H1 (cell line): ENCODE measurements around the gene BTAF1. TPM values are rescaled to one million over a fixed set of nuclear protein-coding genes. Genes with fewer than 3 reads are reported as not detected.

ENCODE experiments used
- polyA plus RNA-seq, 7 experiments: library from polyadenylated mRNA; depleted of rRNA in 3 of 7; stranded (reverse) in 5 of 7; unstranded in 2 of 7; fragments of >200 nt in 5 of 7; fragments of 200-250 nt in 2 of 7; gene quantifications; 1 replicate in 5 of 7; 2 replicates in 1 of 7; 4 replicates in 1 of 7; pipeline versions ENCODE4 v1.2.1 to v1.2.3, GENCODE V29; 2011 to 2013; ENCODE audit warnings: missing spikeins in 2 of 7, mixed read lengths in 2 of 7
- total RNA-seq: library from RNA; stranded (reverse); fragmentation: NEBNext Ultra II Directional; extraction: Animal tissue kit (Norgen Biotek cat#: 25700); gene quantifications from 2 replicates; pipeline ENCODE4 v1.2.1, GENCODE V29; 2021
- TF ChIP-seq, protein P1 (sequence below), 3 experiments: IDR thresholded peaks; 1 replicate in 2 of 3; 2 replicates in 1 of 3; pipeline versions ENCODE4 v1.5.1 to v1.6.1; 2011; ENCODE audit warnings: low read length in 3 of 3, mild to moderate bottlenecking in 3 of 3, inconsistent platforms in 2 of 3, low read depth in 1 of 3, moderate library complexity in 1 of 3; ENCODE audit not compliant: insufficient read depth in 1 of 3; ENCODE audit errors: control extremely low read depth in 1 of 3

The BTAF1 gene
- total and polyA plus RNA-seq, 2 of the 8 experiments (the other 6 are each of a cell fraction or from before 2014, with no cell fraction given): 24.5 to 39.1 TPM

DNA sequence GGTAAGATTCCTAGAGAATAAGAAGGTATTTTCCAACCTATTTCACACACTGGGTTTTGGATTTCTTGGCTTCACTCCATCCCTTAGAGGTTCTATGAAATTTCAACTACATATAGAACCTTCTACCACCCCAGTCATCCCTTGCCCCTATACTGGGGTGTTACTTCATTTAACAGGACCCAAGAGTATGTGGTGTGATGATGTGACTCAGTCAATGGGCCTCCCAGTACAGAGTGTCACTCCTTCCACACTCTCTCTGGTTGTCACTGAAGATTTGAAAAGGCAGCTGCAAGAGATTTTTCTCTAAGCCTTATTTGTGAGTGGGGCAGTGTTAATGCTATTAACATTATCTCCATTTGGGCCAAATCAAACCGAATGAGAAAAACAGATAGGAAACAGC is 47.8 kb upstream of the BTAF1 start (continued):
- TF ChIP-seq, protein P1, sequence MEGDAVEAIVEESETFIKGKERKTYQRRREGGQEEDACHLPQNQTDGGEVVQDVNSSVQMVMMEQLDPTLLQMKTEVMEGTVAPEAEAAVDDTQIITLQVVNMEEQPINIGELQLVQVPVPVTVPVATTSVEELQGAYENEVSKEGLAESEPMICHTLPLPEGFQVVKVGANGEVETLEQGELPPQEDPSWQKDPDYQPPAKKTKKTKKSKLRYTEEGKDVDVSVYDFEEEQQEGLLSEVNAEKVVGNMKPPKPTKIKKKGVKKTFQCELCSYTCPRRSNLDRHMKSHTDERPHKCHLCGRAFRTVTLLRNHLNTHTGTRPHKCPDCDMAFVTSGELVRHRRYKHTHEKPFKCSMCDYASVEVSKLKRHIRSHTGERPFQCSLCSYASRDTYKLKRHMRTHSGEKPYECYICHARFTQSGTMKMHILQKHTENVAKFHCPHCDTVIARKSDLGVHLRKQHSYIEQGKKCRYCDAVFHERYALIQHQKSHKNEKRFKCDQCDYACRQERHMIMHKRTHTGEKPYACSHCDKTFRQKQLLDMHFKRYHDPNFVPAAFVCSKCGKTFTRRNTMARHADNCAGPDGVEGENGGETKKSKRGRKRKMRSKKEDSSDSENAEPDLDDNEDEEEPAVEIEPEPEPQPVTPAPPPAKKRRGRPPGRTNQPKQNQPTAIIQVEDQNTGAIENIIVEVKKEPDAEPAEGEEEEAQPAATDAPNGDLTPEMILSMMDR (IDR thresholded peaks at IDR 0.05; ENCODE audit: control extremely low read depth in 1 of 3, insufficient read depth in 1 of 3, low read depth in 1 of 3, low read length in 3 of 3): no peak
